ENCODE measurements around the gene MATCAP1. TPM values are rescaled to one million over a fixed set of nuclear protein-coding genes. Genes with fewer than 3 reads are reported as not detected.

The MATCAP1 gene
- total RNA-seq, 4 donors from 2014 or later: 27.6 to 220 (median 32.5) TPM

DNA sequence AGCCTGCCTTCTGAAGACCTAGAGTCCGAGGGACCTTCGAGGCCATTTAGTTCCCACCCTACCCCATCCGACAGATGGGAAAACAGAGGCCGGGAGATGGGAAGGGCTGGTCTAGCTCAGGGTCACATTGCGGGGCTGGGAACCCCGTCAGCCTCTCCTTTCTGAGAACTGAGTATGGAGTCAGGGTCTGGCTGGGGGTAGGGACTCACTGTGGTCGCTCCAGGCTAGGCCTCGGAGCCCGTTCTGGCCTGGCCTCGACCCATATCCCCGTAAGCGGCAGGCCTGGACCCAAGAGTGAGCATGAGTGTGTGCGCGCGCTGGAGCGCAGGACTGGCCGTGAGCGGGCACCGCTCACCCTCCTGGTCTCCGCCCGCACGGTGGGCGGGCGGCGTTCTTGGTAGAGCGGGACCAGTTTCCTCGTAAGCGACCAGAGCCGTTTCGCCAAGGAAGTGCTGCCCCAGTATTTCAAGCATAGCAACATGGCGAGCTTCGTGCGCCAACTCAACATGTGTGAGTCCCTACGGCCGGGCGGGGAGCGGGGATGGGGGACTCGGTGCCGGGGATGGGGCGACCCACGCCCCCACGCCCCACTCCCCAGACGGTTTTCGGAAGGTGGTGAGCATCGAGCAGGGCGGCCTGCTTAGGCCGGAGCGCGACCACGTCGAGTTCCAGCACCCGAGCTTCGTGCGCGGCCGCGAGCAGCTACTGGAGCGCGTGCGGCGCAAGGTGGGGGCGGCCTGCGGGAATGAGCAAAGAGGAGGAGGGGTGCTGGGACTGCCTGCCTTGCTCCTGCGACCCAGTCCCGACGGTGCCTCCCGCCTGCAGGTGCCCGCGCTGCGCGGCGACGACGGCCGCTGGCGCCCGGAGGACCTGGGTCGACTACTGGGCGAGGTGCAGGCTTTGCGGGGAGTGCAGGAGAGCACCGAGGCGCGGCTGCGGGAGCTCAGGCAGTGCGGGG, 18.4 kb downstream of the MATCAP1 start:
- 29% methylated on average over 53 of the region's 85 CpGs; no CpG with 5 or more reads in 1 of the 2 donors for WGBS, 2 donors (ENCODE audit: low coverage in 1 of 2)
- no peak for DNase-seq
- TF ChIP-seq POLR2AphosphoS5 (IDR thresholded peaks at IDR 0.05): no peak
- no peak for TF ChIP-seq EP300 (IDR thresholded peaks at IDR 0.05; ENCODE audit: low read depth)
- TF ChIP-seq CTCF (IDR thresholded peaks at IDR 0.05): no peak
- TF ChIP-seq POLR2A (IDR thresholded peaks at IDR 0.05): peak; percentile 9
- H3K4me3 ChIP-seq: peak overlapping the region in 1 of 4 donors; percentile 38
- peaks cover 56% of the 10 kb centered on the region for H3K27me3 ChIP-seq
- H3K27ac ChIP-seq: peak overlapping the region; percentile 11 to 72 (median 50)
- H3K9me3 ChIP-seq: no peaks in the 10 kb centered on the region
- peaks cover 23 to 71% (median 54%) of the 10 kb centered on the region in 4 donors for H3K4me1 ChIP-seq
- in situ Hi-C loops (cut with MboI; ENCODE audit: low pct_ligation_motif_present in 1 of 4, low pct_unique_long_range_greater_than_20kb in 1 of 4, low sequenced_read_pairs in 3 of 4) (loop anchor here in 2 of 4 donors (25.0 kb wide), 2 partner anchors 178 to 203 kb away; partner anchors contain the start of genes CES3 (in 1 of the 2) and CES4A (in 1 of the 2)), intact Hi-C loops (cut with DNase I; ENCODE audit: low total_unique reads) (no loop called here)
- H3K36me3 ChIP-seq: no peaks in the 10 kb centered on the region

DNA sequence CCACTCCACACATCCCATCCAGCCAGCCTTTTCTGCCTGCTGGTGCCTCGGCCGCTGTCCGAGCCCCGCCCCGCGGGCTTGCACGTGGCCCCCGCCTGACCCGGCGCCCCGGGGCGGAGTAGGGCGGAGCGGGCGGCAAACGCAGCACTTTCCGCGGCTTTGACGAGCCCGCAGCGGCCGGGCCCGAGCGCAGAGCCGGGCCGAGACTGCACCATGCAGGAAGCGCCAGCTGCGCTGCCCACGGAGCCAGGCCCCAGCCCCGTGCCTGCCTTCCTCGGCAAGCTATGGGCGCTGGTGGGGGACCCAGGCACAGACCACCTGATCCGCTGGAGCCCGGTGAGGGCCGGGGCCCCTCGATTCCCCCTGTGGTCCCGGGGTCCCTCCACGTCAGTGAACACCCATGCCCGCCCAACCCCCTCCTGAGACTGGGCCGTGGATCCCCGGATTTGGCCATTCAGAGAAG, 19.1 kb downstream of the MATCAP1 start, which contains the start of gene HSF4:
HSF4 (plus strand) TSS at position 147 of the 463 bp plus-strand sequence; CDS start at position 214, 67 bp downstream.
- 4% methylated on average over 22 of the region's 41 CpGs; no CpG with 5 or more reads in 1 of the 2 donors for WGBS, 2 donors (ENCODE audit: low coverage in 1 of 2)
- in situ Hi-C loops (cut with MboI; ENCODE audit: low pct_ligation_motif_present in 1 of 4, low pct_unique_long_range_greater_than_20kb in 1 of 4, low sequenced_read_pairs in 3 of 4) (loop anchor here in 2 of 4 donors (25.0 kb wide), 2 partner anchors 177 to 202 kb away; partner anchors contain the start of genes CES3 (in 1 of the 2) and CES4A (in 1 of the 2)), intact Hi-C loops (cut with DNase I; ENCODE audit: low total_unique reads) (no loop called here)
- H3K27ac ChIP-seq: peak within 1 kb of the TSS; percentile 11 to 72 (median 58)
- H3K36me3 ChIP-seq: no peaks in the 10 kb centered on the region
- peaks cover 56% of the 10 kb centered on the region for H3K27me3 ChIP-seq
- peak within 1 kb of the TSS in 3 of 4 donors; percentile 12 to 38 (median 29) for H3K4me3 ChIP-seq
- H3K9me3 ChIP-seq: no peaks in the 10 kb centered on the region
- DNase-seq: peak; percentile 79
- H3K4me1 ChIP-seq: peaks cover 19 to 65% (median 48%) of the 10 kb centered on the region in 4 donors
- TF ChIP-seq CTCF (IDR thresholded peaks at IDR 0.05) (no peak), POLR2AphosphoS5 (IDR thresholded peaks at IDR 0.05) (peak in 2 of 3 donors; percentile 17 to 32), POLR2A (IDR thresholded peaks at IDR 0.05) (peak; percentile 7)

DNA sequence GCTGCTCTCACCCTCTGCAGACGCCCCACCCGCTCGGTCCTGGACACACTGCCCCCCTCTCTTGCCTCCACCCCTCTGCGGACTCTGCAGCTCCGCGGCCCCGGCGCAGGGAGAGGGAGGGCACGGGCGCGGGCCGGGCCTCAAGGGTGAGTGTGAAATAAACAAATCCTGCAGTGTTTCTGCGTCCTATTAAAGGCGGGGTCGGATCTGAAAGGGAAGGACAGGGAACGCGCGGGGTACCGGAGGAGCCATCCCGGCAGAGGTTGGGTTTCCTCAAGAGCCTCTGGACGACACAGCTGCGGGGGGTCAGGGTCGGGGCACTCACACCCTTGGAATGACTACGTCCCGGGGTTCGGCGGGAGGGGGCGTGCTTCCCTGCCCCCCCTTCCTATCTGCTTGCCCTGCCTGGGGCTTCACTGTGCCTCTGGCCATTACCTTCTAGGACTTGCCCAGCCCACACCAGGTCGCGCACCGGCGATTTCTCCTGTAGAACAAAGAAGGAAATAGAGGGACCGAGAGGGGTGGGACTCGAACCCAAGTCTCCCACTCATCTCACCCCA, 19.7 kb downstream of the MATCAP1 start:
- H3K4me1 ChIP-seq: peaks cover 15 to 61% (median 45%) of the 10 kb centered on the region in 4 donors
- DNase-seq: no peak
- WGBS, 2 donors (ENCODE audit: low coverage in 1 of 2): 2% methylated on average over 28 of the region's 34 CpGs; no CpG with 5 or more reads in 1 of the 2 donors

More for the DNA sequence above, 19.7 kb downstream of the MATCAP1 start:
- H3K36me3 ChIP-seq: no peaks in the 10 kb centered on the region
- TF ChIP-seq CTCF (IDR thresholded peaks at IDR 0.05) (no peak), POLR2AphosphoS5 (IDR thresholded peaks at IDR 0.05) (no peak), EP300 (IDR thresholded peaks at IDR 0.05; ENCODE audit: low read depth) (no peak), POLR2A (IDR thresholded peaks at IDR 0.05) (no peak)
- peaks cover 56% of the 10 kb centered on the region for H3K27me3 ChIP-seq
- H3K9me3 ChIP-seq: no peaks in the 10 kb centered on the region
- intact Hi-C loops (cut with DNase I; ENCODE audit: low total_unique reads): no loop called here
- H3K4me3 ChIP-seq: peak overlapping the region in 2 of 4 donors; percentile 29 to 38
- in situ Hi-C loops (cut with MboI; ENCODE audit: low pct_ligation_motif_present in 1 of 4, low pct_unique_long_range_greater_than_20kb in 1 of 4, low sequenced_read_pairs in 3 of 4): loop anchor here in 2 of 4 donors (25.0 kb wide), 2 partner anchors 177 to 202 kb away; partner anchors contain the start of genes CES3 (in 1 of the 2) and CES4A (in 1 of the 2)
- H3K27ac ChIP-seq: peak overlapping the region; percentile 11 to 72 (median 58)
